Tibial nerve (tissue), 4 donors: ENCODE data around the gene RAD9A.

ENCODE experiments used
- EP300 ChIP-seq, 2 donors: sonication (generic); formaldehyde crosslinking; IDR thresholded peaks; one replicate each; pipeline ENCODE4 v1.6.1; 2017; ENCODE audit warnings: antibody characterized with exemption in 2 of 2, mild to moderate bottlenecking in 1 of 2
- POLR2A ChIP-seq, 2 donors: fragments of 450-650 bp; IDR thresholded peaks; one replicate each; pipeline ENCODE4 v1.6.1; 2017; ENCODE audit warnings: antibody characterized with exemption in 2 of 2, mild to moderate bottlenecking in 2 of 2, moderate library complexity in 2 of 2
- TF ChIP-seq, protein P1 (sequence below), 5 experiments: fragments of 200-600 bp in 3 of 5; fragments of 450-650 bp in 2 of 5; sonication (generic) in 3 of 5; IDR thresholded peaks; one replicate each; pipeline ENCODE4 v1.5.1; 2016 to 2019; ENCODE audit warnings: antibody characterized with exemption in 5 of 5, mild to moderate bottlenecking in 3 of 5, moderate library complexity in 2 of 5

DNA sequence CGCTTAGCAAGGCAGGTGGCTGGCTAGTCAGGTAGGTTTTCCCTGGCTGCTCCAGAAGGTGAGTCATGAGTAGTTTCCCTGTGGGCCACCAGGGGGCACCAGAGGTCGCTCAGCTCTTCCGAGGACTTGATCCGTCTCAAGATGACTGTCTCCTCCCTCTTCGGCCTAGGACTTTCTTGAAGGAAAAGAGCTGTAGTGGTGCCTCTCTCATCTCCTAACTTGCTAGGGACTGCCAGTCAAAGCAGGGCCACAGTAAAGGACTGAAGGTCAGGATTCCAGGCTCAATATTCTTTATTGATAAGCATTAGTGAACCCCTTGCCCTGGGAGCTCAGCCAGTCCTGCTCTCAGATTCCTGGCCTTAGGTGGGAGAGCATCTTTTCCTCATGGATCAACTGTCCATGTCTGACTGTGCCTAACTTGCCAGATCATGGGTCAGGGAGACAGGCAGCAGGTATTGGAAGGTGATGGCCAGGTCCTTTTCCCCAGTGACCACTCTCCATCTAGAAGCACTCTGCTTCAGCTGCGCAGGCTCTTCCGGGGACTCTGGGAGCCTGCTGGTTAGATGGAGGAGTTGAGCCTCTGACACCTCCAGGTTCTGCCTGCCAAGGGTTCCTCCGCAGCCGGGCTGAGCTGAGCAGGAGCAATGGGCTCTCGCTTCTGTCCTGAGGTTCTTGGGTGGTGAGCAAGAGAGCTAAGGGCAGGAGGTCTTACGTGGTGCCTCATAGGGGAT lies 40.3 kb upstream of the RAD9A start:
- TF ChIP-seq POLR2A (IDR thresholded peaks at IDR 0.05), result no peak
- TF ChIP-seq, protein P1, sequence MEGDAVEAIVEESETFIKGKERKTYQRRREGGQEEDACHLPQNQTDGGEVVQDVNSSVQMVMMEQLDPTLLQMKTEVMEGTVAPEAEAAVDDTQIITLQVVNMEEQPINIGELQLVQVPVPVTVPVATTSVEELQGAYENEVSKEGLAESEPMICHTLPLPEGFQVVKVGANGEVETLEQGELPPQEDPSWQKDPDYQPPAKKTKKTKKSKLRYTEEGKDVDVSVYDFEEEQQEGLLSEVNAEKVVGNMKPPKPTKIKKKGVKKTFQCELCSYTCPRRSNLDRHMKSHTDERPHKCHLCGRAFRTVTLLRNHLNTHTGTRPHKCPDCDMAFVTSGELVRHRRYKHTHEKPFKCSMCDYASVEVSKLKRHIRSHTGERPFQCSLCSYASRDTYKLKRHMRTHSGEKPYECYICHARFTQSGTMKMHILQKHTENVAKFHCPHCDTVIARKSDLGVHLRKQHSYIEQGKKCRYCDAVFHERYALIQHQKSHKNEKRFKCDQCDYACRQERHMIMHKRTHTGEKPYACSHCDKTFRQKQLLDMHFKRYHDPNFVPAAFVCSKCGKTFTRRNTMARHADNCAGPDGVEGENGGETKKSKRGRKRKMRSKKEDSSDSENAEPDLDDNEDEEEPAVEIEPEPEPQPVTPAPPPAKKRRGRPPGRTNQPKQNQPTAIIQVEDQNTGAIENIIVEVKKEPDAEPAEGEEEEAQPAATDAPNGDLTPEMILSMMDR (IDR thresholded peaks at IDR 0.05), result peak; percentile 90 to 96 (median 95)
- TF ChIP-seq EP300 (IDR thresholded peaks at IDR 0.05), result peak in 1 of 2 donors; percentile 41
